HL-60 (cell line): ENCODE measurements around the gene UBIAD1.

ENCODE experiments used
- DNase-seq, 2 experiments: peaks; one replicate each; pipeline ENCODE4 v3.0.0-alpha.2; 2010 to 2020; ENCODE audit warnings: low read depth in 1 of 2, low spot score in 1 of 2
- H3K27ac ChIP-seq: fragments of 250-450 bp; sonication (Bioruptor Pico); replicated peaks from 2 replicates; pipeline ENCODE4 v1.5.1; 2020; ENCODE audit warnings: mild to moderate bottlenecking, moderate library complexity
- H3K27me3 ChIP-seq: fragments of 250-450 bp; sonication (Bioruptor Pico); 2 replicates; pipeline ENCODE4 v1.5.1; 2021; ENCODE audit warnings: mild to moderate bottlenecking, moderate library complexity; ENCODE audit not compliant: insufficient read depth, poor library complexity, severe bottlenecking
- H3K4me3 ChIP-seq: replicated peaks from 2 replicates; pipeline ENCODE4 v1.5.1; 2011; ENCODE audit warnings: mild to moderate bottlenecking, control low read depth, low read length; ENCODE audit not compliant: insufficient read depth
- CTCF ChIP-seq: IDR thresholded peaks from one replicate; pipeline ENCODE4 v1.5.1; 2011; ENCODE audit warnings: low read length, control low read depth, inconsistent platforms; ENCODE audit not compliant: insufficient read depth
- GABPA ChIP-seq: IDR thresholded peaks from 2 replicates; pipeline ENCODE4 v1.6.1; 2012; ENCODE audit warnings: low read depth
- POLR2AphosphoS5 ChIP-seq: IDR thresholded peaks from 2 replicates; pipeline ENCODE4 v1.6.1; 2012; ENCODE audit warnings: low read depth
- REST ChIP-seq: IDR thresholded peaks from 2 replicates; pipeline ENCODE4 v1.6.1; 2012; ENCODE audit warnings: low read depth; ENCODE audit not compliant: insufficient replicate concordance
- SPI1 ChIP-seq: IDR thresholded peaks from 2 replicates; pipeline ENCODE4 v1.6.1; 2012; ENCODE audit warnings: low read depth, mild to moderate bottlenecking, borderline replicate concordance

UBIAD1 gene

GRCh38 chr1:11279630-11280029 is 6.6 kb downstream of the UBIAD1 start:
- Histone ChIP-seq H3K27me3 (no peaks in the 10 kb centered on the region), H3K4me3 (no peak overlapping the region), H3K27ac (no peak overlapping the region)
- DNase-seq: no peak
- TF ChIP-seq GABPA (no peak), CTCF (no peak), POLR2AphosphoS5 (no peak)

DNA sequence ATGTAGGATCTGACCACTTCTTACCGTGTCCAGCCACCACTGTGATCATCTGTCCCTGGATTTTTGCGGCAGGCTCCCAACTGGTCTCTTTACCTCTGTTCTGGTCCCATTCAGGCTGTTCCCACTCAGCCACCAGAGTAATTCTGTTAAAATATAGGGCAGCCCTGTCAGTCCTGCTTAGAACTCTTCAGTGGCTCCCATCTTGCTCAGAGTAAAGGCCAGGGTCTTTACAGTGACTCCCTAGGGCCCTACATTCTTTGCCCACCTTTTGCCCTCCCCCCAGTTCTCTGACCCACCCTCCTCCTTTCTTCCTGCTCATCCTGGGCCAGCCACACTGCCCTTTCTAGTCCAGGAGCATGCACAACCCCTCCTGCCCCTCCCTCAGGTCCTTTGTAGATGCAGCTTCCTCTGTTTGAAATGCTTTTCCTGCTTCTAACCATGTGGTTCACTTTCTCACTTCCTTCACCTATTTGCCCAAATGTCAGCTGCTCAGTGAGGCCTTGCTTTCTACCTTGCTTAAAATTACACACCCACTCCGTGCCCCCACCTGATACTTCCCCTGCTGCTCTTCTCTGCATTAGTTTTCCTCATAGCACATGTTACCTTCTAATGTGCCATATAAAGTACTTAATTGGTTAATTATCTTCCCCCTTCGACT is 7.8 kb downstream of the UBIAD1 start:
- TF ChIP-seq REST: no peak
- TF ChIP-seq GABPA: no peak
- Histone ChIP-seq H3K27me3 (no peaks in the 10 kb centered on the region), H3K4me3 (no peak overlapping the region), H3K27ac (no peak overlapping the region)
- no peak for DNase-seq

- no peak overlapping the region for H3K4me3 ChIP-seq
- H3K27me3 ChIP-seq: no peaks in the 10 kb centered on the region
- H3K27ac ChIP-seq: no peak overlapping the region
- TF ChIP-seq CTCF (no peak), POLR2AphosphoS5 (no peak), REST (no peak), SPI1 (no peak), GABPA (no peak)
- DNase-seq: no peak
These were observed 8.7 kb downstream of the UBIAD1 start for GRCh38 chr1:11281518-11282331.

DNA sequence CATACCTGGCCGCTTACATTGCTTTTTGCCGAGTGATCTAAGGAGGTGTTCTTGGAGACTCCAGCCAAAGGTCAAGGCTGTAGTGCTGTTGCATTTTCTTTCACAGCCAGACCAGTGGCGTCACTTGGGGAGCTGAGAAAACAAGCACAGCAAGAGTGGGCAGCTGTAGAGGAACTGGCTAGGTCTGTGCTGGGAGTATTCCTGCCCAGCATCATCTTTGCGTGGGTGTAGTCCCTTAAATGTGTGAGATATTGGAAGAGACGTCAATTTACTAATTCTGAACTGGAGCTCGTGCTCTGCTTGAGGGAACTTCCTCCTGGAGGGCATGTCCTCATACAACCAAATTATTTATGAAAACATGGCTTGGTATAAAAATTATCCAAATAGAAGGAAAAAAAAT is 10.2 kb downstream of the UBIAD1 start:
- DNase-seq: no peak
- H3K4me3 ChIP-seq: no peak overlapping the region
- TF ChIP-seq GABPA: no peak
- TF ChIP-seq CTCF: no peak
- H3K27me3 ChIP-seq: no peaks in the 10 kb centered on the region
- H3K27ac ChIP-seq: no peak overlapping the region
